Spleen (tissue), 7 donors: ENCODE measurements around the gene RBM10.

ENCODE experiments used
- POLR2A ChIP-seq, 3 donors: fragments of 450-650 bp; IDR thresholded peaks; one replicate each; pipeline ENCODE4 v1.5.1; 2017; ENCODE audit warnings: antibody characterized with exemption in 3 of 3, mild to moderate bottlenecking in 1 of 3
- POLR2AphosphoS5 ChIP-seq, 3 donors: sonication (generic); formaldehyde crosslinking; IDR thresholded peaks; one replicate each; pipeline ENCODE4 v1.5.1; 2017; ENCODE audit warnings: antibody characterized with exemption in 3 of 3
- TF ChIP-seq, protein P1 (sequence below), 11 experiments: fragments of 200-600 bp in 7 of 11; fragments of 450-650 bp in 4 of 11; sonication (generic) in 4 of 11; IDR thresholded peaks in 8 of 11; conservative IDR thresholded peaks in 3 of 11; 1 replicate in 7 of 11; 2 replicates in 4 of 11; pipeline versions ENCODE4 v1.4.0 to v1.8.0; 2016 to 2021; ENCODE audit warnings: antibody characterized with exemption in 11 of 11, inconsistent platforms in 4 of 11, mild to moderate bottlenecking in 1 of 11
- donor health status: DM: no; HTN: no; CAD: no; lungs with moderate emphysema.
- donor health status: DM: no; HTN: no; CAD: no.
- donor health status: DM: no; HTN: no; CAD: no.

DNA sequence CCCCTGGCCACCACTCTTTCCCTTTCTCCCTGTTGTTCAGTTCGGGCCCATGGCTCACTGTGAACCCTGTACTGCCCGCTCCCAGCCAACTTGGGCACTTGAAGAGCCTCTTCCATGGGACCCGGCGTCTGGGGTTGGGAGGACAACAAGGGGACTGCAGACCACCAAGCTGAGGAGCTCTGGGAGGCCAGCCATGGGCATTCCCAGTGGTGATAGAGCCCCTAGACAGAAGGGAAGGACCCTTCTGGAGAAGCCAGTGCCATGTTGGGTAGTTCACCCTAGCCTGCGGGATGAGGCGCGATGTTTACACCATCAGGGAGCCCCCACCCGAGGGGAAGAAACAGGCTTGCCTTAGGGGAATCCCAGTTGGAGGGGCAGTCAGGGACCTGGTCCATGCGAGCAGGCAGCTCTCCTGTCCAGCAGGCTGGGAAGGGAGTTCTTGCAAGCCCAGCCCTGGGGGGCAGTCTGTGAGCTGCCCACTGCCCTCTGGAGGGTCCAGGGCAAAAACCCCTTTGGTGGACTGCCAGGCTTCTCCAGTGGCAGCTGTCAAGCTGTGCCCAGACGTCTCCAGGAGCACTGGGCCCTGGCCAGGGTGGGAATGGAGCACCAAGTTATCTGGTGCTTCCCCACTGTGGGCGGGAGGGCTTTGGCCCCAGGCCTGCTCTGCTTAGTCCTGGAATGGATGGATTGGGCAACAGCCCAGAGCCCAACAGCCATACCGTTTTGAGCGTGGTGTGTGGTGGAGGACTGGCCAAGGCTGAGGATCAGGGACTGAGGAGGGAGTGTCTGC, 24.9 kb downstream of the RBM10 start:
- TF ChIP-seq, protein P1, sequence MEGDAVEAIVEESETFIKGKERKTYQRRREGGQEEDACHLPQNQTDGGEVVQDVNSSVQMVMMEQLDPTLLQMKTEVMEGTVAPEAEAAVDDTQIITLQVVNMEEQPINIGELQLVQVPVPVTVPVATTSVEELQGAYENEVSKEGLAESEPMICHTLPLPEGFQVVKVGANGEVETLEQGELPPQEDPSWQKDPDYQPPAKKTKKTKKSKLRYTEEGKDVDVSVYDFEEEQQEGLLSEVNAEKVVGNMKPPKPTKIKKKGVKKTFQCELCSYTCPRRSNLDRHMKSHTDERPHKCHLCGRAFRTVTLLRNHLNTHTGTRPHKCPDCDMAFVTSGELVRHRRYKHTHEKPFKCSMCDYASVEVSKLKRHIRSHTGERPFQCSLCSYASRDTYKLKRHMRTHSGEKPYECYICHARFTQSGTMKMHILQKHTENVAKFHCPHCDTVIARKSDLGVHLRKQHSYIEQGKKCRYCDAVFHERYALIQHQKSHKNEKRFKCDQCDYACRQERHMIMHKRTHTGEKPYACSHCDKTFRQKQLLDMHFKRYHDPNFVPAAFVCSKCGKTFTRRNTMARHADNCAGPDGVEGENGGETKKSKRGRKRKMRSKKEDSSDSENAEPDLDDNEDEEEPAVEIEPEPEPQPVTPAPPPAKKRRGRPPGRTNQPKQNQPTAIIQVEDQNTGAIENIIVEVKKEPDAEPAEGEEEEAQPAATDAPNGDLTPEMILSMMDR (IDR thresholded peaks at IDR 0.05 in 8 of 11, conservative IDR thresholded peaks at IDR 0.05 in 3 of 11): no peak
- no peak for TF ChIP-seq POLR2AphosphoS5 (IDR thresholded peaks at IDR 0.05)
- TF ChIP-seq POLR2A (IDR thresholded peaks at IDR 0.05): no peak
